GM12864 (cell line): ENCODE data around the gene PDIA5.

Experiments
- DNase-seq: peaks from one replicate; pipeline ENCODE4 v3.0.0-alpha.2; 2011; ENCODE audit warnings: low read depth
- H3K4me3 ChIP-seq: 2 replicates; pipeline ENCODE4 v1.5.1; 2011; ENCODE audit warnings: mild to moderate bottlenecking, low read depth, low read length, control low read depth
- TF ChIP-seq, protein P1 (sequence below): IDR thresholded peaks from 2 replicates; pipeline ENCODE4 v1.5.1; 2011; ENCODE audit warnings: low read depth, mild to moderate bottlenecking, moderate library complexity, low read length, control low read depth, inconsistent platforms; ENCODE audit errors: missing control alignments

PDIA5 gene

DNA sequence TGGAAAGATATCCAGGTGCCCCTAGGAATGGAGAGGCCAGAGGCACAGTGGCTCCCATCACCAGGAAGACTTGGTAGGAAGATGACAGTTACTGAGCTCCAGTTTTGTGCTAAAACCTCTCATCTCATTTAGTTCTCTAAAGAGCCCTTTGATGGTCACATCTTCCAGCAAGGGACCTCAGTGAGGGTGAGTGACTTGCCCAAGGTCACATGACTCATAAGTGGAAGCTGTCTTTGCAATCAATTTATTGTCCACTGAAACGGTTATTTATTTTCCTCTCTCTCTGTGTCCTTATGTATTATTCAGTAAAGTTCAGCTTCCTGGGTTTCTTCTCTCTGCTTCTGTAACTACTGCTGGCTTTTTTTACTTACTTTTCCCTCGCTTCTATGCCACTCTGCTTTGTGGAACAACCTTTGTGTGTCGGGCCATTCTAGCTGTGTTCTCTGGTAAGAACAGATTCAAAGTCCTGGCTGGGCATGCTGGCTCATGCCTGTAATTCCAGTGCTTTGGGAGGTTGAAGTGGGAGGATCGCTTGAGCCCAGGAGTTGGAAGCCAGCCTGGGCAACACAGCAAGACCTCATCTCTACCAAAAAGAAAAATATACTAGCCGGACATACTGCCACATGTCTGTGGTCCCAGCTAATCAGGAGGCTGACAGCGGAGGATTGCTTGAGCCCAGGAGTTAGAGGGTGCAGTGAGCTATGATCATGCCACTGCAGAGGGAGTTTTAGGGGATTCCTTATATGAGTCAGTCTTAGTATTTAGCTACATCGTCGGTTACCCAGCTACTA lies 55.9 kb downstream of the PDIA5 start:
- no peak overlapping the region for H3K4me3 ChIP-seq
- TF ChIP-seq, protein P1, sequence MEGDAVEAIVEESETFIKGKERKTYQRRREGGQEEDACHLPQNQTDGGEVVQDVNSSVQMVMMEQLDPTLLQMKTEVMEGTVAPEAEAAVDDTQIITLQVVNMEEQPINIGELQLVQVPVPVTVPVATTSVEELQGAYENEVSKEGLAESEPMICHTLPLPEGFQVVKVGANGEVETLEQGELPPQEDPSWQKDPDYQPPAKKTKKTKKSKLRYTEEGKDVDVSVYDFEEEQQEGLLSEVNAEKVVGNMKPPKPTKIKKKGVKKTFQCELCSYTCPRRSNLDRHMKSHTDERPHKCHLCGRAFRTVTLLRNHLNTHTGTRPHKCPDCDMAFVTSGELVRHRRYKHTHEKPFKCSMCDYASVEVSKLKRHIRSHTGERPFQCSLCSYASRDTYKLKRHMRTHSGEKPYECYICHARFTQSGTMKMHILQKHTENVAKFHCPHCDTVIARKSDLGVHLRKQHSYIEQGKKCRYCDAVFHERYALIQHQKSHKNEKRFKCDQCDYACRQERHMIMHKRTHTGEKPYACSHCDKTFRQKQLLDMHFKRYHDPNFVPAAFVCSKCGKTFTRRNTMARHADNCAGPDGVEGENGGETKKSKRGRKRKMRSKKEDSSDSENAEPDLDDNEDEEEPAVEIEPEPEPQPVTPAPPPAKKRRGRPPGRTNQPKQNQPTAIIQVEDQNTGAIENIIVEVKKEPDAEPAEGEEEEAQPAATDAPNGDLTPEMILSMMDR: no peak
- no peak for DNase-seq

DNA sequence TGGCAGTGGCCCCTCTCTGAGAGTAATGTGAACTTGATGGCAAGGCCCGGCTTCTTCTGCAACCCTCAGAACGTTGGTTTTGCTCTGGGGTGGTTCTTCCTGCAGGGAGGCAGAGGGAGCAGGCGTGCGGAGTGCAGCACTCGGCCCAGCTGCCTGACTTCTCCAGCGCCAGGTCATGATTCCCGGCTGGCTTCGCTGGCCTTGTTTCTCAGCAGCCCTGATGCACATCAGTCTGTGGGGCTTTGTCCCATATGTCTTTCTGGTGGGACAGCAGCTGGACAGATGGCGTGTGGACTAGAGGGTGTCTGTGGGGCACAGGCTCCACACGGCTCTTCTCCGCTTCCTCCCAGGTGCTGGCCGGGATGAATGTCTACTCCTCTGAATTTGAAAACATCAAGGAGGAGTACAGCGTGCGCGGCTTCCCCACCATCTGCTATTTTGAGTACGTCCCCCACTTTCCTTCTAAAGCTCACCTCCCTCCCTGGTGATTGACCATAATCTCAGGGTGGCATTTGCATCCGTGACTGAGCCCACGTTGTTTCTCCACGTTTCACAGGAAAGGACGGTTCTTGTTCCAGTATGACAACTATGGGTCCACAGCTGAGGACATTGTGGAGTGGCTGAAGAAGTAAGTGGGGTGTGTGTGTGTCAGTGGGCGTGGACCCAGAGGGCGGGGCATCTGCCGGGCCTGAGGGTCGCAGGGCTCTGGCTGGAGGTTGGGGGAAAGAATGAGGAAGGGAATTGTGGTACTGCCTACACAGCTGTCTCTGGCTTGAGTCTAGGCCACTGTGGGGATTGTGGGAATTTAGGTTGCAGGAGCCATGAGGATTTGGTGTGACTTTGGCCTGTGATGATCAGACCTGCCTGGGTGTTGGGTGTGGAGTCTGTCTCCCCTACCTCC lies 57.1 kb downstream of the PDIA5 start:
- no peak for DNase-seq
- no peak overlapping the region for H3K4me3 ChIP-seq
- TF ChIP-seq, protein P1: no peak

DNA sequence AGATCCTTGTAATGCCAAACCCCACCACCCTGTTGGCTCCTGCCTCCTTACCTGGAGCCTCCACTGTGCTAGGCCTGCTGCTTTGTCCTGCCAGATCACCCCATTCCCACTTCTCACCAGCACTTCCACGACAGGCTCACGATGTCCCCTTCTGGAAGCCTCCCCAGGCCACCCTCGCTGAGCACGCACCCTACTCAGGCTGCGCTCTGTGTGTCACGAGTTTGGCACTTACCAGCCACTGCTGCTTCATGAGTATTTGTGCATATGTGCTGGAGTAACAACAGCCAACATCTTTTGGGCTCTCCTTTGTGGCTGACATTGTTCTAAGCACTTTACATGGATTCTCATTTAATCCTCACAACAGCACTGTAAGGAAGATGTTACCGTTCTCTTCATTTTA lies 58.1 kb downstream of the PDIA5 start:
- TF ChIP-seq, protein P1: no peak
- H3K4me3 ChIP-seq: no peak overlapping the region
- DNase-seq: no peak

DNA sequence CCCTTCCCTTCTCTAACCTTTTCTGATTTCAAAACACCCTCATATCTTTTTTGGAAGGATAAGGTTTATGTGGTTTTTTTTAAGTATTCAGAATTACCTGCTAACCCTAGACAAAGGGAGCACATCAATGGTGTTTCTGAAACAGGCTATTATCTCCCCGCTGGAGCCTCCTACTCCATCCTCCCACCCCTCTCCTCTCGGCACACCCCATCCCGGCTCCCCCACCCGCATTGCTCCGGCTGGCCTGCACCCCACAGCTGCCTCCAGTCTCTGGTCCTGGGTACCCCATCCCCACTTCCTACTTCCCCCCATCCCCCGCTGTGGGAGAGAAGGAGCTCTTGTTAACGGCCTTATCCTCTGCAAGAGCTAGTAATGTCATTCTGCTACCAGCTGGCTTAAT lies 59.2 kb downstream of the PDIA5 start:
- no peak overlapping the region for H3K4me3 ChIP-seq
- TF ChIP-seq, protein P1: no peak
- no peak for DNase-seq

DNA sequence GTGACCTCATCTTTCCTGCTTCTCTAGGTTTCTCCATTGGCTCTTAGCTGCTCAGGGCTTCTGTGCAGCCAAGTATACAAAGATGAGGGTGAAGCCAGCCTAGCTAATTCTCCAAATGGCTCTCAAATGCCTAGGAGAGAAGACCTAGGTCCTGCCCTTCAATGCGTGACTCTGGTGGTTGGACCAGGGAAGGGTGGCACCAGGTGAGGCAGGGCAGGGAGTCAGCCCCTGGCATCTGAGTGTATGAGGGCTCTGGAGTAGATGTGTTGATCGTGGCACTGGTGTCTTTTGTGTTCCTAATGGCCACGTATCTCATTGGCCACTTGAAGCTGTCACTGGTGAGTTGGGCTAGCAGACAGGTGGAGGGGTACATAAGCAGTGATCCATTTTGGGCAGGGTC lies 59.8 kb downstream of the PDIA5 start:
- no peak overlapping the region for H3K4me3 ChIP-seq
- no peak for DNase-seq
- TF ChIP-seq, protein P1: no peak

DNA sequence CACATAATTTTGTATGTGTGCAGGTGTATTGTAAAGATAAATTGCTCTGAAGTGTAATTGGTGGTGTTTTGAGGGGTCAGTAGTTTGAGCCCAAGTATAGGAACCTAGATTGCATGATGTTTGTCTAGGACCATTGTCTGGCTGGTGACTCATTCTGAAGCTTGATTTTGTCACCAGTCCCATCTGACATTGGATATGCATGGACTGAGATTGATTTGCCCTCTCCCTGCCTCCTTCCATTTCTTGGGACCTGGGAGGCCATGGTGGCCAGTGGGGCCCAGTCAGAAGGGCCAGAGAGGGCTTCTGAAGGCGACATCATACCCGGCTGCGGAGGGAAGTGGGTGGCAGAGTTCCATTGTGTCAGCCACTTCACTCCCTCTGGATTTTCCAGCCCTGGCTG lies 62.3 kb downstream of the PDIA5 start:
- TF ChIP-seq, protein P1: no peak
- no peak overlapping the region for H3K4me3 ChIP-seq
- no peak for DNase-seq

DNA sequence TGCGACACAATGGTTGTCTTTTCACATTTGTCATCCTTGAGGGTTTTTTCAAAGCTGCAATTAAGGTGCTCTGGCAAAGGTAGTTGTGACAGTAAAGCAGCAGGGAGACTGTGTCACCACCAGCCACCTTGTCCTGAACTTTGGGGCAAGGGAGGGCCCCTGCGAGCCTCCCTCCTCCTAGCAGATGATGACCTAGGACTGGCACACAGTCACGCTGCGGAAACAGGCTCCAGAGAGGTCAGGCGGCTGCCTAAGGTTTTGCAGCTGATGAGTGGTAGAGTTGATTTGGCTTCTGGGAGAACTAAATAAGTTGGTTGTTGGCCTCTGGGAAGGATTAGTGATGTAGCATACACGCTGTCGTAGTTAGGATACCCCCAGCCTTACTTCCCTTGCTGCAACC lies 62.7 kb downstream of the PDIA5 start:
- TF ChIP-seq, protein P1: no peak
- no peak for DNase-seq
- H3K4me3 ChIP-seq: no peak overlapping the region
